Mammary epithelial cell (primary cell): Measurements from ENCODE around the gene DEDD.

Experiments used
- EZH2 ChIP-seq: IDR thresholded peaks from 2 replicates; pipeline ENCODE4 v1.6.1; 2012; ENCODE audit warnings: low read length, inconsistent platforms, borderline replicate concordance
- TF ChIP-seq, protein P1 (sequence below), 2 donors: IDR thresholded peaks in 1 of 2; conservative IDR thresholded peaks in 1 of 2; 2 replicates each; pipeline ENCODE4 v1.5.1; 2011 to 2012; ENCODE audit warnings: inconsistent platforms in 2 of 2, low read length in 2 of 2, mild to moderate bottlenecking in 2 of 2, control low read depth in 1 of 2, low read depth in 1 of 2; ENCODE audit not compliant: insufficient read depth in 1 of 2; ENCODE audit errors: extremely low read depth in 1 of 2

GRCh38 chr1:161082996-161083747, 49.3 kb downstream of the DEDD start:
- TF ChIP-seq, protein P1, sequence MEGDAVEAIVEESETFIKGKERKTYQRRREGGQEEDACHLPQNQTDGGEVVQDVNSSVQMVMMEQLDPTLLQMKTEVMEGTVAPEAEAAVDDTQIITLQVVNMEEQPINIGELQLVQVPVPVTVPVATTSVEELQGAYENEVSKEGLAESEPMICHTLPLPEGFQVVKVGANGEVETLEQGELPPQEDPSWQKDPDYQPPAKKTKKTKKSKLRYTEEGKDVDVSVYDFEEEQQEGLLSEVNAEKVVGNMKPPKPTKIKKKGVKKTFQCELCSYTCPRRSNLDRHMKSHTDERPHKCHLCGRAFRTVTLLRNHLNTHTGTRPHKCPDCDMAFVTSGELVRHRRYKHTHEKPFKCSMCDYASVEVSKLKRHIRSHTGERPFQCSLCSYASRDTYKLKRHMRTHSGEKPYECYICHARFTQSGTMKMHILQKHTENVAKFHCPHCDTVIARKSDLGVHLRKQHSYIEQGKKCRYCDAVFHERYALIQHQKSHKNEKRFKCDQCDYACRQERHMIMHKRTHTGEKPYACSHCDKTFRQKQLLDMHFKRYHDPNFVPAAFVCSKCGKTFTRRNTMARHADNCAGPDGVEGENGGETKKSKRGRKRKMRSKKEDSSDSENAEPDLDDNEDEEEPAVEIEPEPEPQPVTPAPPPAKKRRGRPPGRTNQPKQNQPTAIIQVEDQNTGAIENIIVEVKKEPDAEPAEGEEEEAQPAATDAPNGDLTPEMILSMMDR (conservative IDR thresholded peaks at IDR 0.05 in 1 of 2, IDR thresholded peaks at IDR 0.05 in 1 of 2; ENCODE audit: extremely low read depth in 1 of 2, insufficient read depth in 1 of 2, low read depth in 1 of 2, low read length in 2 of 2): no peak
- TF ChIP-seq EZH2: no peak
